ENCODE results near the gene VPS25.

GRCh38 chr17:42797067-42798007 lies 24.1 kb downstream of the VPS25 start:
- TF ChIP-seq, protein P1, sequence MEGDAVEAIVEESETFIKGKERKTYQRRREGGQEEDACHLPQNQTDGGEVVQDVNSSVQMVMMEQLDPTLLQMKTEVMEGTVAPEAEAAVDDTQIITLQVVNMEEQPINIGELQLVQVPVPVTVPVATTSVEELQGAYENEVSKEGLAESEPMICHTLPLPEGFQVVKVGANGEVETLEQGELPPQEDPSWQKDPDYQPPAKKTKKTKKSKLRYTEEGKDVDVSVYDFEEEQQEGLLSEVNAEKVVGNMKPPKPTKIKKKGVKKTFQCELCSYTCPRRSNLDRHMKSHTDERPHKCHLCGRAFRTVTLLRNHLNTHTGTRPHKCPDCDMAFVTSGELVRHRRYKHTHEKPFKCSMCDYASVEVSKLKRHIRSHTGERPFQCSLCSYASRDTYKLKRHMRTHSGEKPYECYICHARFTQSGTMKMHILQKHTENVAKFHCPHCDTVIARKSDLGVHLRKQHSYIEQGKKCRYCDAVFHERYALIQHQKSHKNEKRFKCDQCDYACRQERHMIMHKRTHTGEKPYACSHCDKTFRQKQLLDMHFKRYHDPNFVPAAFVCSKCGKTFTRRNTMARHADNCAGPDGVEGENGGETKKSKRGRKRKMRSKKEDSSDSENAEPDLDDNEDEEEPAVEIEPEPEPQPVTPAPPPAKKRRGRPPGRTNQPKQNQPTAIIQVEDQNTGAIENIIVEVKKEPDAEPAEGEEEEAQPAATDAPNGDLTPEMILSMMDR (conservative IDR thresholded peaks at IDR 0.05), result no peak
- no peak for TF ChIP-seq EZH2 (IDR thresholded peaks at IDR 0.05; ENCODE audit: low read depth)

Measured in PC-9 (cell line).